GM12892 (cell line): ENCODE results near the gene STK38. TPM values are rescaled to one million over a fixed set of nuclear protein-coding genes. Genes with fewer than 3 reads are reported as not detected.
"Not testable (repeated sequence)": the region's sequence is repeated elsewhere in the genome, so short reads cannot be mapped to it uniquely, and the experiment has no call there.

ENCODE experiments used
- DNase-seq: peaks from one replicate; pipeline ENCODE4 v3.0.0; 2011; ENCODE audit not compliant: insufficient read length
- FAIRE-seq: peaks from 2 replicates; lab custom pipeline; 2011; peaks lifted over from hg19 to GRCh38; lab: Jason Lieb, UNC
- POLR2A ChIP-seq: IDR thresholded peaks from 2 replicates; pipeline ENCODE4 v1.6.1; 2011; ENCODE audit warnings: low read depth, low read length, control low read depth
- POLR2AphosphoS5 ChIP-seq: IDR thresholded peaks from 2 replicates; pipeline ENCODE4 v1.6.1; 2011; ENCODE audit warnings: low read depth, low read length, control low read depth
- TAF1 ChIP-seq: IDR thresholded peaks from 2 replicates; pipeline ENCODE4 v1.6.1; 2011; ENCODE audit warnings: low read depth, mild to moderate bottlenecking, control low read depth, low read length, borderline replicate concordance
- polyA plus RNA-seq: library from polyadenylated mRNA; unstranded; fragments of >200 nt; gene quantifications from one replicate; pipeline ENCODE4 v1.2.1, GENCODE V29; 2012; ENCODE audit warnings: missing spikeins, inconsistent platforms; ENCODE audit not compliant: missing spikeins

The STK38 gene
- polyA plus RNA-seq, result 13.9 TPM

- 0 out of 2 replicates have a peak, but pooled peaks have one; percentile 18 for TF ChIP-seq TAF1
- peak; percentile 75 for TF ChIP-seq POLR2AphosphoS5
- TF ChIP-seq POLR2A, result peak; percentile 87
- DNase-seq (peak; percentile 95), FAIRE-seq (peak; percentile 90)
Measured at GRCh38 chr6:36546920-36547645, at the start of gene STK38. STK38 (minus strand) TSS chr6:36547479; CDS start chr6:36540202, 7,277 bp downstream.

GRCh38 chr6:36596356-36596755, 49.1 kb upstream of the STK38 start:
- FAIRE-seq (no peak), DNase-seq (no peak)
- no peak for TF ChIP-seq TAF1
- no peak for TF ChIP-seq POLR2A
- no peak for TF ChIP-seq POLR2AphosphoS5

GRCh38 chr6:36594816-36595643, 47.8 kb upstream of the STK38 start:
- DNase-seq (no peak), FAIRE-seq (no peak)
- TF ChIP-seq TAF1 (no peak), POLR2AphosphoS5 (peak; percentile 50; the same call in 1 of the 2 replicates), POLR2A (peak; percentile 61)

- peak; percentile 100 for TF ChIP-seq POLR2AphosphoS5
- TF ChIP-seq POLR2A, result peak; percentile 100
- TF ChIP-seq TAF1, result peak; percentile 96
- peak; percentile 93 for FAIRE-seq
- peak; percentile 80 for DNase-seq
Measured at GRCh38 chr6:36594029-36594815, 46.9 kb upstream of the STK38 start, which contains the start of gene SRSF3. SRSF3 (plus strand) TSS chr6:36594362; CDS start chr6:36596763, 2,401 bp downstream.

GRCh38 chr6:36593569-36594028, 46.3 kb upstream of the STK38 start:
- TF ChIP-seq POLR2A, result no peak
- TF ChIP-seq POLR2AphosphoS5, result no peak
- TF ChIP-seq TAF1, result no peak
- no peak for FAIRE-seq
- DNase-seq, result no peak

GRCh38 chr6:36592221-36592655, 45.0 kb upstream of the STK38 start:
- DNase-seq, result no peak
- TF ChIP-seq POLR2A (no peak), TAF1 (no peak), POLR2AphosphoS5 (no peak)
- FAIRE-seq, result no peak

- FAIRE-seq, result no peak
- no peak for DNase-seq
- TF ChIP-seq TAF1 (no peak), POLR2AphosphoS5 (no peak), POLR2A (no peak)
Measured at GRCh38 chr6:36590237-36590636, 43.0 kb upstream of the STK38 start.

GRCh38 chr6:36589025-36589400, 41.7 kb upstream of the STK38 start:
- FAIRE-seq, DNase-seq: not testable (repeated sequence)

- FAIRE-seq, result no peak
- TF ChIP-seq POLR2A (no peak), POLR2AphosphoS5 (no peak), TAF1 (no peak)
Measured at GRCh38 chr6:36586606-36587005, 39.3 kb upstream of the STK38 start.

GRCh38 chr6:36581716-36582115, 34.4 kb upstream of the STK38 start:
- FAIRE-seq (no peak), DNase-seq (no peak)
- TF ChIP-seq POLR2AphosphoS5, result no peak
- TF ChIP-seq TAF1, result no peak
- TF ChIP-seq POLR2A, result no peak

More at GRCh38 chr6:36586606-36587005, 39.3 kb upstream of the STK38 start:
- DNase-seq, result no peak

GRCh38 chr6:36580184-36580526, 32.9 kb upstream of the STK38 start:
- TF ChIP-seq POLR2A (no peak), TAF1 (no peak), POLR2AphosphoS5 (no peak)
- DNase-seq (no peak), FAIRE-seq (no peak)
